GM20000 (cell line): Measurements from ENCODE around the gene ANO7.

ENCODE experiments used
- DNase-seq: peaks from one replicate; pipeline ENCODE4 v3.0.0; 2012; ENCODE audit warnings: low spot score
- CTCF ChIP-seq: IDR thresholded peaks from 2 replicates; pipeline ENCODE4 v1.5.1; 2012; ENCODE audit warnings: mild to moderate bottlenecking, control low read depth; ENCODE audit errors: extremely low read depth, missing control alignments

The ANO7 gene

GRCh38 chr2:241234066-241234790, 45.8 kb downstream of the ANO7 start:
- TF ChIP-seq CTCF, result no peak
- no peak for DNase-seq

GRCh38 chr2:241234962-241235740, 46.7 kb downstream of the ANO7 start:
- DNase-seq, result no peak
- no peak for TF ChIP-seq CTCF

DNA sequence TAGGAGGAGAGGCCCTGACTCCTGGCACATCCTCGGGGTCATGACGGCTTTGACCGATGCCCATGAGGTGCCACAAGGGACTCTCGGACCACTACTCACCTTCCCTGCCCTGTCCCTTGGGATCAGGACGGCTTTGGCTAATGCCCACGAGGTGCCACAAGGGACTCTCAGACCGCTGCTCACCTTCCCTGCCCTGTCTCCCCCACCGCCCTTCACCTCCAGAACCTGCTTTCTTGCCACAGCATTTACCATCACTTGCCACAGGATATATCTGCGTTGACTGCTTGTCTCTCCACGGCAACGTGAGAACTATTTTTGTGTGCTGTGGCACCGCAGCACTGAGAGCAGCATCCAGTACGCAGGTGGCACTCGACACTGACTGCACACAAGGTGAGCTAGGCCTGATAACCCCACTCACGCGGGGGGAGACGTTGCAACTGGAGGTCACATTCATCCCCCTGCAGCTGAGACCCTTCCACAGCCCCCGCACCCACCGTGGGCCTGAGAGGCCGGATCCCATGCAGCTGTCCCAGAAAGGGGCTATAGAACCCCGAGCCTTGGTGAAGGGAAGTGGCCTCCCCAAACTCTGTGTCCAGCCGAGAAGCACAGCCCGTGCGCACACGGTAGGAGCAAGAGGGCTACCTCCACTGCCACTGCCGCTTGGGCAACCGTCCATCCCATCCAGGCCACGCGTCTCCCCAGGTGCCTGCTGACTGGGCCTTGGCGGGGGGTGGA, 47.5 kb downstream of the ANO7 start:
- no peak for DNase-seq
- no peak for TF ChIP-seq CTCF

- no peak for DNase-seq
- TF ChIP-seq CTCF, result no peak
These were observed 48.6 kb downstream of the ANO7 start for GRCh38 chr2:241237047-241237446.

GRCh38 chr2:241237949-241238371, 49.5 kb downstream of the ANO7 start:
- no peak for TF ChIP-seq CTCF
- no peak for DNase-seq

DNA sequence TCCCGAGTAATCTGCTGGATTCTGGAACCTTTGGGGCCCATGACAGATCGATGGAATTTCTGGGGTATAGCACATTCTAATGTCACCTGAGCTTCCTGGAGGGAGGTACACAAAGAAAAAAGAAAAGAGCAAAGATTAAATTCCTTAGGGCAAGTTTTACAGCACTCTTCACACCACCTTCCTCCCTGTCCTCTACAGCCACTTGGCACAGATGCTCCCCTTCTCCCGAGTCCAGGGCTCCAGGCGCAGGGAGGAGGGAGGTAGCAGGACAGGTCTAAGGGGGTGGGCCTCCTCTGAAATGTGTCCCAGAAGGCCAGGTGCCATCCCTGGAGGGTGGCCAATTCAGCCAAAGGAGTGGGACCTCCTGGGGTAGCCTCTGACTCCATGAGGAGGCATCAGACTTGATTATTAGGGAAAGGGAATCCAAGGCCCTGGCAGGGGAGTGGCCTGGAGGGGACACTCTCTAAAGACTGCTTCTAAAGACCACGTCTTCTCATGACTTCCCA, 50.3 kb downstream of the ANO7 start:
- no peak for TF ChIP-seq CTCF
- DNase-seq, result no peak
